HCT116 (cell line): ENCODE results near the gene HHATL.

Experiments
- CTCF ChIP-seq, 3 experiments: fragments of 200-600 bp in 1 of 3; sonication (generic) in 1 of 3; IDR thresholded peaks in 2 of 3; conservative IDR thresholded peaks in 1 of 3; 2 replicates each; pipeline ENCODE4 v1.5.1; 2012 to 2017; ENCODE audit warnings: low read depth in 2 of 3, low read length in 2 of 3, antibody characterized with exemption in 1 of 3, borderline replicate concordance in 1 of 3, control low read depth in 1 of 3, mild to moderate bottlenecking in 1 of 3, mixed read lengths in 1 of 3, mixed run types in 1 of 3, moderate library complexity in 1 of 3; ENCODE audit not compliant: insufficient read depth in 1 of 3
- YY1 ChIP-seq: IDR thresholded peaks from 2 replicates; pipeline ENCODE4 v1.6.1; 2011; ENCODE audit warnings: low read length, low read depth, moderate library complexity, mild to moderate bottlenecking; ENCODE audit not compliant: insufficient replicate concordance; ENCODE audit errors: extremely low read depth

GRCh38 chr3:42701371-42702065 is 1.1 kb downstream of the HHATL start:
- TF ChIP-seq YY1 (no peak), CTCF (IDR thresholded peaks at IDR 0.05 in 2 of 3, conservative IDR thresholded peaks at IDR 0.05 in 1 of 3; ENCODE audit: borderline replicate concordance in 1 of 3, insufficient read depth in 1 of 3, low read depth in 2 of 3, low read length in 2 of 3) (no peak)
